ENCODE measurements around the gene WDR7. TPM values are rescaled to one million over a fixed set of nuclear protein-coding genes. Genes with fewer than 3 reads are reported as not detected.

WDR7 gene
- total and polyA plus RNA-seq, 10 of the 15 experiments (the other 5 are each of a cell fraction or from before 2014, with no cell fraction given), result 2.8 to 16.5 (median 11.7) TPM

DNA sequence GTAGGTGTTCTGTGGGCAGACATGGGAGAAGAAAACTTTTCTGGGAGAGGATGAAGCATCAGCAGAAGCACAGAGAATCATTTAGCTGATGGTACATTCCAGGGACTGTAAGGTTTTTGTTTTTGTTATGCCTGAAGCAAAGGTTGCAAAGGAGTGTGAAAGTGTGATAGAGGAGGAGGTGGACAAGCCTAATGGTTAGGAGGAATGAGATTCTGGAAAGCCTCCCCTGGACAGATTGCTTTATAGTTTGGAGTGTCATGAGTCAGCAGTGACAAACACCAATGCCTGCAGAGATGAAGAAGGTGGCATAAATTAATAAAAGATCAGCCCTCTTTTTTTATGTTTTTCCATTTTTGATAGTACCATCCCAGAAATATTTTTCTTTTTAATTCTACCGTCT is 324.1 kb downstream of the WDR7 start (continued):
- TF ChIP-seq REST (IDR thresholded peaks at IDR 0.05; ENCODE audit: low read depth, low read length) (no peak), TARDBP (IDR thresholded peaks at IDR 0.05; ENCODE audit: borderline replicate concordance) (no peak), MEF2A (IDR thresholded peaks at IDR 0.05; ENCODE audit: insufficient read depth, low read depth, low read length) (no peak), SIX5 (IDR thresholded peaks at IDR 0.05; ENCODE audit: low read depth, low read length, severe bottlenecking) (no peak)

DNA sequence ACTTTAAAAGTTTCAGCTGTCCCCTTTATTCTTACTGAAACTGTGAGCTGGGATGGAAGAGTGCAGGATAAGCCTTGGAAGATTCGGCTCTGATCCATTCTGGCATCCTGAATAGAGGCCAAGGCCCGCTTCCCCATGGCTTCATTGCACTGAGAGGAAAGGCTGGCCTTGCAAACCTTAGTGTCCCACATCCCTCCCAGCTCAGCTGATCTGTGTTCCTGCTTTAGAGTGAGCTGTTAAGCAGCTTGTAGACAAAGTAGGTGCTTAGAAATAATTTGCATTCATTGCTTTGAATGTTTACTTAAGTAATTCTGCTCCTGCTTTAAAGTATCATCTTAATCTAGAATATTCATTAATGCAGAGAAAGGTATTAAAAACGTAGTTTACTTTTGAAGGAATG is 326.1 kb downstream of the WDR7 start:
- Histone ChIP-seq H3K79me2 (ENCODE audit: control insufficient read depth, insufficient read depth, low read length) (no peaks in the 10 kb centered on the region), H3K4me1 (ENCODE audit: control insufficient read depth, insufficient read depth, low read length) (no peaks in the 10 kb centered on the region), H3K27ac (ENCODE audit: control insufficient read depth, insufficient read depth) (no peak overlapping the region), H3K9me3 (replicated peaks; ENCODE audit: control insufficient read depth, insufficient read depth, low read length) (no peaks in the 10 kb centered on the region), H3K4me2 (ENCODE audit: control insufficient read depth, insufficient read depth) (no peak overlapping the region), H3K4me3 (no peak overlapping the region), H3K9ac (ENCODE audit: control insufficient read depth, insufficient read depth, low read length) (no peak overlapping the region), H3K27me3 (replicated peaks in 1 of 2; ENCODE audit: control insufficient read depth in 2 of 2, insufficient read depth in 2 of 2, low read length in 1 of 2) (no peaks in the 10 kb centered on the region), H3K36me3 (ENCODE audit: control insufficient read depth in 2 of 2, insufficient read depth in 2 of 2, low read length in 1 of 2) (no peaks in the 10 kb centered on the region; a peak in 1 of 4 replicates), H2AFZ (ENCODE audit: control insufficient read depth, low read depth, low read length) (no peak overlapping the region), H4K20me1 (ENCODE audit: control insufficient read depth, insufficient read depth) (no peaks in the 10 kb centered on the region)
- BruUV-seq (replicated peaks), result no TSS peak
- SMC1A ChIA-PET (ENCODE audit: uncharacterized antibody, unreplicated experiment), result no interaction called here
- no peak for ATAC-seq
- CTCF ChIA-PET, result interaction anchor here (0.6 to 1.2 kb wide), 2 partner anchors 11 to 16 kb away, joined by 3 read pairs; no protein-coding TSS in a partner anchor
- FAIRE-seq, result no peak
- RAD21 ChIA-PET (ENCODE audit: unreplicated experiment), result no interaction called here
- in situ Hi-C loops (cut with MboI), result no loop called here
- POLR2A ChIA-PET, result no interaction called here
- intact Hi-C loops (cut with micrococcal nuclease; ENCODE audit: unreplicated experiment), result no loop called here
- WGBS (ENCODE audit: insufficient coverage, insufficient replicate concordance, low lambda C conversion rate, missing lambda C conversion rate), result 72% methylated on average over 3 of the region's 3 CpGs
- no peak for DNase-seq (ENCODE audit: low read depth, low spot score)
- TF ChIP-seq FOS (IDR thresholded peaks at IDR 0.05; ENCODE audit: borderline replicate concordance, extremely low read depth, insufficient read length) (no peak), SREBF1 (IDR thresholded peaks at IDR 0.05; ENCODE audit: low read length) (no peak), ETV6 (conservative IDR thresholded peaks at IDR 0.05 in 1 of 2, IDR thresholded peaks at IDR 0.05 in 1 of 2; ENCODE audit: borderline replicate concordance in 1 of 2, low read depth in 1 of 2) (no peak), SMAD1 (IDR thresholded peaks at IDR 0.05; ENCODE audit: low read depth, partially characterized antibody) (no peak), NFXL1 (IDR thresholded peaks at IDR 0.05; ENCODE audit: borderline replicate concordance) (no peak), JUND (IDR thresholded peaks at IDR 0.05; ENCODE audit: low read depth, low read length) (no peak), NR2F1 (conservative IDR thresholded peaks at IDR 0.05) (no peak), EZH2 (IDR thresholded peaks at IDR 0.05; ENCODE audit: borderline replicate concordance, control insufficient read depth, low read depth, low read length) (no peak), NRF1 (conservative IDR thresholded peaks at IDR 0.05; ENCODE audit: low read depth, low read length) (no peak), LARP7 (IDR thresholded peaks at IDR 0.05) (no peak), CUX1 (IDR thresholded peaks at IDR 0.05; ENCODE audit: insufficient replicate concordance, low read depth, low read length) (no peak), WRNIP1 (IDR thresholded peaks at IDR 0.05; ENCODE audit: borderline replicate concordance, low read depth, low read length) (no peak)
